VCaP (cell line): ENCODE results near the gene SKAP2.

ENCODE experiments used
- H3K27ac ChIP-seq: fragments of 450-650 bp; 2 replicates; pipeline ENCODE4 v1.5.1; 2017
- CTCF ChIP-seq: fragments of 450-650 bp; conservative IDR thresholded peaks from 2 replicates; pipeline ENCODE4 v1.5.1; 2017; ENCODE audit warnings: mild to moderate bottlenecking, moderate library complexity

The SKAP2 gene

GRCh38 chr7:26743205-26743604 is 121.2 kb downstream of the SKAP2 start:
- TF ChIP-seq CTCF = no peak
- no peak overlapping the region for H3K27ac ChIP-seq

- no peak overlapping the region for H3K27ac ChIP-seq
- no peak for TF ChIP-seq CTCF
Measured at GRCh38 chr7:26735976-26736600, 128.3 kb downstream of the SKAP2 start.

DNA sequence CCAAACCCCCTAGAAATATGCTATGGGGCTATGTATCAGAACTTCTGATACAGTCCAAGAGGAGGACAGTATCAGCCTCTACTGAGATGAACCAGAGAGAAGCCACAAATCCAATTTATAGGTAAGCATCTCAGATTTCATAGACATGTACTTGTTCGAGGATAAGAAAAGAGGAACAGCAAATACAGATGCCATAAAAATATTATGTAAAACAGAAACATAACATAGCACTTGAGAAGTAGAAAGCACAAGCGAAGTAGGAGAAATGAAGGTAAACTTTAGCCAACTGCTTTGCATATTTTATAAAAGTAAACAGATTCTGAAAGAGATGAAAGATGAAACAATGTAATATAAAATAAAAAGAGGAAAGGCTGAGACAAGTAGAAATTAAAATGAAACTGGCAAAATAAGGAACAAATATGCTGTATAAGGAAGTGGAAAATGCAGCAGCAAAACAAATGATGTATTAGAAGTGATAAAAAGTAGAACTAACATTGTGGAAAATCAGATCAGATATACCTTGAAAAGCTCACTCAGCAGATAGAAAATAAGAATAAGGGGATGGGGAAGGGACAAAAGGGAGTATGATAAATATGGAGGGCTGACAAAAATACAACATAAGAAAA is 135.1 kb downstream of the SKAP2 start:
- TF ChIP-seq CTCF = no peak
- H3K27ac ChIP-seq = no peak overlapping the region

GRCh38 chr7:26726051-26726450 is 138.3 kb downstream of the SKAP2 start:
- no peak for TF ChIP-seq CTCF

DNA sequence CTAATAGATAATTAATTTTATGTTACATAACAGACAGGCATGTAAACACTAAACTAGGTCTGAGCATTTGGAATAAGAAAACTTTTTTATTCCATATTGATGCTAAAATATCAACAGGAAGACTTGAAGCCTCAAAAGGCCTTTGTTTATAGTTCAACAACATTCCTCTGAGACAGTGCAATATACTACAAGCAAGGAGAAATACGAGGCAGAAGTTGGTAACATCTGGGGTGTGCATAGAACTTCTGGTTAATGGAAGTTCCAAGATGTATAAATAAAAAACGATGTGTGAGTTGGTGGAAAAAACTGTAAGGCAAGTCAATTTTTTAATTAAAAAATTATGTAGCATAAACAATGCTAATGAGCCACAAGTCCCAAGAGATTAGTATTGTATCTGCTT is 139.6 kb downstream of the SKAP2 start:
- TF ChIP-seq CTCF = no peak
- no peak overlapping the region for H3K27ac ChIP-seq

More at GRCh38 chr7:26726051-26726450, 138.3 kb downstream of the SKAP2 start:
- H3K27ac ChIP-seq = no peak overlapping the region

GRCh38 chr7:26723129-26723528 is 141.3 kb downstream of the SKAP2 start:
- no peak for TF ChIP-seq CTCF
- no peak overlapping the region for H3K27ac ChIP-seq

GRCh38 chr7:26721450-26721849 is 142.9 kb downstream of the SKAP2 start:
- no peak for TF ChIP-seq CTCF
- H3K27ac ChIP-seq = no peak overlapping the region
